Cardiac fibroblast (primary cell): ENCODE measurements around the gene TTLL11.

Source experiments
- DNase-seq, 2 donors: peaks; one replicate each; pipeline versions ENCODE4 v3.0.0 to v3.0.0-alpha.2; 2010; ENCODE audit warnings: low read depth in 2 of 2
- H3K4me3 ChIP-seq, 2 donors: replicated peaks in 1 of 2; 1 replicate in 1 of 2; 2 replicates in 1 of 2; pipeline ENCODE4 v1.5.1; 2011; ENCODE audit warnings: low read depth in 2 of 2, low read length in 2 of 2, mild to moderate bottlenecking in 2 of 2, moderate library complexity in 1 of 2
- CTCF ChIP-seq: IDR thresholded peaks from one replicate; pipeline ENCODE4 v1.5.1; 2011; ENCODE audit warnings: low read depth, mild to moderate bottlenecking, low read length, inconsistent platforms

TTLL11 gene

GRCh38 chr9:121860213-121860612 lies 232.9 kb downstream of the TTLL11 start:
- no peak overlapping the region for H3K4me3 ChIP-seq
- no peak for DNase-seq
- no peak for TF ChIP-seq CTCF

- no peak for TF ChIP-seq CTCF
- DNase-seq = no peak
Measured at GRCh38 chr9:121859646-121860045, 233.5 kb downstream of the TTLL11 start.

GRCh38 chr9:121858788-121859187 lies 234.3 kb downstream of the TTLL11 start:
- no peak for TF ChIP-seq CTCF
- no peak for DNase-seq
- H3K4me3 ChIP-seq = no peak overlapping the region

More at GRCh38 chr9:121859646-121860045, 233.5 kb downstream of the TTLL11 start:
- no peak overlapping the region for H3K4me3 ChIP-seq

- no peak for DNase-seq
- no peak overlapping the region for H3K4me3 ChIP-seq
- TF ChIP-seq CTCF = no peak
Measured at GRCh38 chr9:121857928-121858327, 235.2 kb downstream of the TTLL11 start.

GRCh38 chr9:121855476-121855875 lies 237.6 kb downstream of the TTLL11 start:
- DNase-seq = no peak
- H3K4me3 ChIP-seq = no peak overlapping the region
- no peak for TF ChIP-seq CTCF

- no peak overlapping the region for H3K4me3 ChIP-seq
- no peak for DNase-seq
- no peak for TF ChIP-seq CTCF
Measured at GRCh38 chr9:121853617-121854395, 239.3 kb downstream of the TTLL11 start.
